Medulla oblongata (tissue), 1 donor: ENCODE results near the gene GOLGA1.
"Not testable (repeated sequence)": the region's sequence is repeated elsewhere in the genome, so short reads cannot be mapped to it uniquely, and the experiment has no call there.

Experiments
- DNase-seq: peaks from one replicate; pipeline ENCODE4 v3.0.0-alpha.2; 2015; ENCODE audit errors: extremely low spot score

GOLGA1 gene

DNA sequence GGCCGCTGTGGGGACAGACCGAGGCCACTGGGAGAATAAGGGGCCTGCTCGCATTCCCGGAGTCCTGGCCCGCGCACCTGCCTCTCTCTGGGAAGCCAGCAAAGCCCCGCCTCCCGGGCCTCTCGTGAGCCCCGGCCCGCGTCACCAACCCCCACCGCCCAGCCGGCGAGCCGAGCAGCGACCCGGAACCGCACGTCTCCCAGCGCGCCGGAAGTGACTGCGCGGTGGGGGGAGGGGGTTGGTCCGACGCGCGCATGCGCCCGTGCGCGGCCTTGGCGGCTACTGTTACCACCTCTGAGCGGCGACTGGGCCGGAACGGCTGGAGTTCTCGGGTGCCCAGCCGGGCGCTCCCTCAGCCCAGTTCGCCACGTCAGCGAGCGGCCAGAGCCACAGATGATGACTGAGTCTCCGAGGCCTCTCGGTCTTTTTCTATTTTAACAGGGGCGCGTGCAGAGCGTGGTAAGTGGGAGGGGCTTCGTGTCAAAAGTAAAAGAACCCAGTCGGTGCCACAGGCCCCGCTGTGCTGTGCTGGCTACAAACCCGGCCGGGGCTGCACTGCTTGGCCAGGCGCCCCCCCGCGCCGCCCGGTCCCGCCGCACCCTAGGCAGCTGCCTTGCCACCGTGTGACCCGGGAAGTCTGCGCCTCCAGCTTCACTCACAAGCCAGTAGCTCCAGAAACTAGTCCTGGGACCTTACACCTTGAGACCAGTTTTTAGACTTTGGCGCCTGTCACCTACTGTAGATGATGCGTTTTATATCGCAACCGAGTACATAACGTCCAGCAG lies at the start of gene GOLGA1:
Gene GOLGA1 (minus strand): TSS at position 190 of the 785 bp plus-strand sequence. CDS start 2,372 bp downstream, outside the sequence.
- peak; percentile 93 for DNase-seq

- DNase-seq: no peak
These were observed 42.8 kb upstream of the GOLGA1 start for GRCh38 chr9:124983698-124984097.

- DNase-seq: no peak
These were observed 39.5 kb upstream of the GOLGA1 start for GRCh38 chr9:124980431-124980830.

DNA sequence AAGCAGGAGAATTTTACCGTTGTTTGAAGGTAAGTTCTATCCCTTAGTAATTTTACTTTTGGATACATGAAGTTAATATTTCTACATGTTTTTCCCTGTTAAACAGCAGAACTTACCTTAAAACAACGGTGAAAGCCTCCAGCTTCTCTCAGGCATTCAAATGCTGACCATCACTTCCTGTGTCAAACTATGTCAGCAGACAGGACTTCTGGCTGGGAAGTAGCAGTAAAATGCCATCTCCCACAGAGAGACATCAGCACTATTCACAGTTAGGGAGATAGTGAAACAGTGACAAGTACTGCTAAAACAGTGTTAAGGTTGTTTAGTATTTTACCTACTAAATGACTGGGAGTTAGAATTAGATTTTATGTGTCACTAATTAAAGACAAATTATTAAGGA lies 34.2 kb upstream of the GOLGA1 start:
- DNase-seq: no peak

DNA sequence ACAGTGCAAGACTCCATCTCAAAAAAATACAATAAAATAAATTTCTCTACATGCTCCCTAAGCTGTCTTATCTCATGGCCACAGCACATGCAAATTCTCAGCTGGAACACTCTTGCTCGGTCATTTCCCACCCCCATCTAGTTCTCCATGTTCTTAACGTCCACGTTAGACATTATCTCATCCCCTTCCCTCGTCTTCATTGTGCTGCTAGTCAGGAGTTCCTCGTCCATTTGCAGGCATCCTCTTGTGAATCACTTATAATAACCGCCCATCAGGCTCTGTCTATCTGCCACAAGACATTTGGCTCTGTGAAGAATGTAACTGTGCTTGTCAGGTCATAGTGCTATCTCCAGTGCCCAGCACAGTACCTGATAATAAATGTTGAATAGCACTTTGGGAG lies 32.9 kb upstream of the GOLGA1 start:
- no peak for DNase-seq

- no peak for DNase-seq
These were observed 31.4 kb upstream of the GOLGA1 start for GRCh38 chr9:124972241-124972770.

- no peak for DNase-seq
These were observed 28.5 kb upstream of the GOLGA1 start for GRCh38 chr9:124969401-124969800.

GRCh38 chr9:124968238-124968637 lies 27.4 kb upstream of the GOLGA1 start:
- DNase-seq: no peak

GRCh38 chr9:124965775-124966568 lies 25.1 kb upstream of the GOLGA1 start:
- DNase-seq: not testable (repeated sequence)

- DNase-seq: no peak
These were observed 23.7 kb upstream of the GOLGA1 start for GRCh38 chr9:124964604-124965003.

DNA sequence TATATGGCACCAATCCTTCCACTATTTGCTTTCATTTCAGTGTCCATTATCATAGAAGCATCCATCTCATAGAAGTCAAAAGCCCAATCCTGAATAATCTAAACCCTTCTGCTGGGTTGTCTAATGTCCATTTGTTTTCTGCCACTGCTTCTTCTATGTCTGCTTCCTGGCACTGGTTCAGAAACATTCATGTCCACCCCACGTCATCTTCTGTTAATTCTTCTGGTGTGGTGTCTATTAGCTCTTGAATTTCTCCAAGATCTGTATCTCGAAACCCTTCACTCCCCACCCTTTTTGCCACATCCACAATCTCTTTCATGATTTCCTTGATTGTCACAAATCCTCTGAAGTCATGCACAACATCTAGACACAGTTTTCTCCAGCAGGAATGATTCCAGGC lies 23.2 kb upstream of the GOLGA1 start:
- DNase-seq: no peak

- DNase-seq: no peak
These were observed 19.5 kb upstream of the GOLGA1 start for GRCh38 chr9:124960409-124960752.

DNA sequence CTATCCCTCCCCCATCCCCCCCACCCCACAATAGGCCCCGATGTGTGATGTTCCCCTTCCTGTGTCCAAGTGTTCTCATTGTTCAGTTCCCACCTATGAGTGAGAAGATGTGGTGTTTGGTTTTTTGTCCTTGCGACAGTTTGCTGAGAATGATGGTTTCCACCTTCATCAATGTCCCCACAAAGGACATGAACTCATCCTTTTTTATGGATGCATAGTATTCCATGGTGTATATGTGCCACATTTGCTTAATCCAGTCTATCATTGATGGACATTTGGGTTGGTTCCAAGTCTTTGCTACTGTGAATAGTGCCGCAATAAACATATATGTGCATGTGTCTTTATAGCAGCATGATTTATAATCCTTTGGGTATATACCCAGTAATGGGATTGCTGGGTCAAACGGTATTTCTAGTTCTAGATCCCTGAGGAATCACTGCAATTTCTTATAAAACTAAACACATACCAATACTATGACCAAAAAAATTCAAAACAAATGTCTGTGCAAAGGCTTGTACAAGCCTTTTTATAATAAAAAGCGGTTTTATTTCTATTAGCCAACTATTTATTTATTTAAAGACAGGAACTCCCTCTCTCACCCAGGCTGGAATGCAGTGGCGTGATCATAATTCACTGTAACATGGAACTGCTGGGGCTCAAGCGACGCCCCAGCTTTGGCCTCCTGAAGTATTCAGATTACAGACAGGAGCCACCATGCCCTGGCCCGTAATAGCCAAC lies 19.0 kb upstream of the GOLGA1 start:
- DNase-seq: not testable (repeated sequence)

DNA sequence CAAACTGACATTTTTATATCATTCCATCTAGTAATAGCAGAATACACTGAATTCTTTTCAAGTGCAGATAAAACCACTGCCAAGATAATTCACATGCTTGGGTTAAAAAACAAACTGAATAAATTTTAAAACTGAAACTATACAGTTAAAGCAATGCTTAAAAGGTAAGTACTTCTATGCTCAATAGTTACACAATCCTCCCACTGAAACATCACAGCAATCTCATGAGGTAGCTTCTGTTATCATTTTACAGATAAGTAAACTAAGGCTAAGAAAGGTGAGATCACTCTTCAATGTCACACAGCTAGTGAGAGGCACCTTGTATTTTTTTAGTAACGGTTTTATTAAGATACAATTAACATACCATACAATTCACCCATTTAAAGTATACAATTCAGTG lies 13.4 kb upstream of the GOLGA1 start:
- DNase-seq: no peak

DNA sequence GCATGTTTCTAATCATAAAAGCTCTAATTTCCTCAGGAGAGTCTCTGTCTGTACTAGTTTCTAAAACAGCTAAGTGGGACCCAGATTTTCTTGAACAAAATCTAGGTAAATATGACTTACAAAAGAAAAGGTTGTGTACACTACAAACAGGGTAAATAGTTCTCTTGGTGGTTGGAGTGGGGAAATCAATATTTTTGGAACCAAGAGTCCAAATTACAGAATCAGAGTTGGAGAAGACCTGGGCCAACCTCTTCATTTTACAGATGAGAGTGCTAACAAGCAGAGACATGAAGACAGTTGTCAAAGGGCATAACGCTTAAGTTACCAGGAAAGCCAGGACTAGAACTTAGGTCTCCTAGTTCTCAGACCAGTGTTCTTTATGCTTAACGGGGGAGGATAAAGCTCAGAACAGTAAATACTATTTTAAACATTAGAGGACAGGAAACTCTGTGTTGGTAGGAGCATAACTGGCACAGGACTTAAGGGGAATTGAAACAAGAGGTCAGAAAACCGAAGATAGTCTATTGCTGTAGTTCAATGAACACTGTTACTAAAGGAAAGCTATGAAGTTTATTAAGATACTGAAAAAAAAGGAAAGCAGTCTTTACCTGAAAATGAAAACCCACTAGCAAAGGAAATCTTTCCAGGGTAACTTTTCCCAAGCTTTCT lies 9.3 kb upstream of the GOLGA1 start:
- DNase-seq: peak; percentile 12

DNA sequence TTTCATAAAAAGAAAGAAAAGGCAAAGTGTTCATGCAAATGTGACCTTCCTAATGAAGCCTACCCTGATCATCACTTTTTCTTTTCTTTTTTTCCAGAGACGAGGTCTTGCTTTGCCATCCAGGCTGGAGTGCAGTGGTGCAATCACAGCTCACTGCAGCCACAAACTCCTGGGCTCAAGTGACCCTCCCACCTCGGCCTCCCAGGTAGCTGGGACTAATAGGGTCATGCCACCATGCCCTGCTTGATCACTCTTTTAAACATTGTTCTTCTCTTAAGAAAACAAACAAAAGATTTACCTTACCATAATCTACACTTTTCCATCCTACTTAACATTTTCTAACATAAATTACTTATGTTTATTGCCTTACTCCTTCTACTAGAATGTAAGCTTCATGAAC lies 8.5 kb upstream of the GOLGA1 start:
- no peak for DNase-seq

- DNase-seq: no peak
These were observed 7.0 kb upstream of the GOLGA1 start for GRCh38 chr9:124947727-124948391.

GRCh38 chr9:124946167-124946566 lies 5.3 kb upstream of the GOLGA1 start:
- DNase-seq: no peak

- peak; percentile 53 for DNase-seq
These were observed 1.0 kb upstream of the GOLGA1 start for GRCh38 chr9:124941679-124942561.

- DNase-seq: no peak
These were observed 376 bp downstream of the GOLGA1 start for GRCh38 chr9:124940521-124940893.
